GM21515 (cell line): Measurements from ENCODE around the gene KCND3.

Experiments
- ATAC-seq: cut with Tn5 transposase; IDR thresholded peaks from one replicate; pipeline ENCODE4 v1.9.1; 2021; ENCODE audit not compliant: unreplicated experiment

KCND3 gene

DNA sequence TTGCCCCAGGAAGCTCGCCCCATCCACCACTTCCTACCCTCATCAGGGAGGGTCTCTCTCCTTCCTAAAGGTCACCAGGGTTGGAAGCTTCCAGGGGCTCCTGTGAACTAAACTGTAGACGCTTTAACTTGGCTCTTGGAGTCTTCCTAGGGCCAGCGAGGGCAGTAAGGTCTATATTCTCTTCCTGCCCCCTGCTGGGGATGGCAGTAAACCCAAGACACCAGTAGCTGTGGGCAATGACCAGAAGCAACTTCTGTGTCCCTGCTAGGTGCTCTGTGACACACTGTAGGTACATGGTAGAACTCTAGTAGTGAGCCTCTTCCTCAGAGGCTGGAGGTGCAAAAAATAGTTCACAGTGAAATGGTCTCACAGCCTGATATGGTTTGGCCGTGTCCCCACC, 30.0 kb downstream of the KCND3 start:
- ATAC-seq: no peak

DNA sequence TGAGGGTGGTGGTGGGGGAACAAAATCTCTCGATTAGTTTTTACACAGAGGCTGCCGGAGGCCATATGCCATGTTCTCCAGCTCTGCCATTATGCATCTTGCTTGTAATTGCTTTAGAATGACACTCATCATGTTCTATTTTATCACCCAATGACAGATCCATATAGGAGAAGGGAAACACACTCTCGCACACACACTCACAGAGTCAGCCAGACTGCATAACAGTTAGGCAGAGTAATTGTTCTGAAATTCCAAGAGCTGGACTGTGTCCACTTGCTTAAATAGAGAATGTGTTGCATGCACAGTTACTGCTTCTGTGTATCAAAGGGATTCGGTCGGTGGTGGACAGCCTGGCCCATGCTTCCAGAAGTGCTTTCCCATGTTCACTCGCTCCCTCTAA, 30.6 kb downstream of the KCND3 start:
- no peak for ATAC-seq

DNA sequence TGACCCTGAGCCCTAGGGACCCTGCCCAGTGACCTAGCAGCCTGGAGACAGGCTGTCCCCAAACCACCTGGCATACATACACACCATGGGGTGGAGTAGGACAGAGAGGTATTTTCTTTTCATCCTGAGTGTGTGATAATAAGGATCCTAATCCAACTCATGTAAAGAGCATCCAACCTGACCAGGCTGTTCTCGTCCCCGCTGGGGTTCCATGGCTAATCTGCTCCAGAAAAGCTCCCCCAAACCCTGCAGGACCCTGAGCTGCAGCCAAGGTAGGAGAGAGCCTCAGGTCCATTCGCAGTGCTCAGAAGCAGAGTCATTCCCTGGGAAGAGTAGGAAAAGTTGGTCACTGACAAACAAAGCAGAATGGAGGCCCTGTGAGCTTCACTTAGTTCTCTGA, 31.4 kb downstream of the KCND3 start:
- no peak for ATAC-seq

DNA sequence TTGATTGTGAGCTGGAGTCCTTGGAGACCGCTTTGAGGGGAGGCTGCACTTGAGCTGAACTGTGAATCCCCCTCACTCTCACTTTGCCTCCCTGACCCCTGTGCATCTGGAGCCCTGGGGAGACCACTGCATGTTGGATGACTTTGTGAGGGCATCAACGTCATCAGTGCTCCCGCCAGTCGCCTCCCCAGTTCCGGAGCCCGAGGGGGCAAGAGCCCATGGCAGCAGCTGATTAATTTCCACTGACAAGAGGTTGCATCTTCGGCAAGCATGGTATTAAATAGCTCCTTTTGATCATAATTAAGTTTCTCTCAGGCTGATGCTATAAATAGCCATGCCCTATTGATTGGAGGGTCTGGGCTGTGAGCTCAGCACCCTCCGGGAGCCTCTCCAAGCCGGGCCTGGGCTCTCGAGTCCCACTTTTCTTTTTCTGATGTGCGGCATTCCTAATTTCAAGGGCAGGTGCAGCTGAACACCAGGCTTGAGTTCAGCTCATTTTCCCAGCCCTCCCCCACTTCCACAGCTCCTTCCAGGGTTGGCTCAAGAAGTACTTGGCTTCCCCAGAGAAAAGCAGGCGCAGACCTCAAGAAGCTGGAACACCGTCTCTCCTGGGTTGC, 33.2 kb downstream of the KCND3 start:
- no peak for ATAC-seq

DNA sequence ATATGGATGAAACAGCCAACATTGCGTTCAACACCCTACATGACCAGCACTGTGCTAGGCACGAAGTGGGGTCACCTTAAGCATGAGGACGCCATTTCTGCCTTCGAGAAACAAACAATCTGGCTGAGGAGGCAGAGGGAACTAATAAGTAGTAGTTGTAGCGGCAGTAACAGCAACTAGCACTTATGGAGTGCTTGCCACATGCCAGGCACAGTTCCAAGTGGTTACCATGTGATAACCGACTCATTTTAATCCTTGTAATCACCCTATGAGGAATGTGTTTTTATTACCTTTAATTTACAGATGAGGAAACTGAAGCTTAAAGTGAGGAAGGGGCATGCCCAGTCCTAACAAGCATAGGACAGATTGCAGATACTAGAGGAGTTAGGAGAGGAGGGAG, 33.7 kb downstream of the KCND3 start:
- ATAC-seq: no peak

DNA sequence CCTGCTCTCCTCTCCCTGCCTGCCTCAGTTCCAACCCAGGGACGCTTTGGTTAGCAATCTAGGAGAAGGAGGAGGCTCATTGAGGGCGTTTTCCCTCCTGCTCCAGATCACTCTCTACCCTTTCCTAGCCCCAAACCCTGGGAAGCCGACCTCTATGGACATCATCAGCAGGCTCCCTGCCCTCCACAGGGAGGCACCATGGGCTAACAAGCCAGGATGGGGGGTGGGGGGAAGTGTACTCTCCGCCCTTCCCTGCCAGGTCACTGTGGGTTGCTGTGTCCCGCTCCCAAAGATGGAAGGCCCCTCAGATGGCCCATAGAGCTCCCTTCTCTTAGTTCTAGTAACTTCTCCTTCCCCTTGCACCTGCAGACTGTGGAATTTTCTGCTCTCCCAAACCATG, 35.7 kb downstream of the KCND3 start:
- no peak for ATAC-seq

DNA sequence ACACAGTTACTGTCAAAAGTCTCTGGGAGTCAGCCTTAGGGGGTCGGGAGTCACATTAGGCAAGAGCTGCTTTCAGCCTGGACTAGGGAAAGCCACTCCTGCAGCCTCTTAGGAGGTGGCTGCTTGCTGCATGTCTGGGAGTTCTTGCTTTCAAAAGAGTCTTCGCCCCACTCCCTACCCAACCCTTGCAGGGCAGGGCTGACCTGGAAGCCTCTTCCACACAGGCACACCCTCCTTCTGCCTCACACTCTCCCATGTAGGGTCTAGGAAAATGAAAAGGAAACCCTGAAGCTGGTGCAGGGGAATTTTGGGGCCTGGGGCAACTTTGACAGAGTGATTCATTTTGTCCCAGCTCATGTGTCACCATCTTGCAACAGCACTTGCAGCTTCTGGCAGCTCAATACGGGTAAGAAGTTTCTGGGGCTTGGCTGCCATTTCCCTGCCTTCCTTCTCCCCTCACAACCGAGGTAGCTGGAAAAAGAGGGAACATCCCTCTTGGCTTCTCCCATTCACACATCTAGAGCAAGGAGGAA, 37.3 kb downstream of the KCND3 start:
- ATAC-seq: no peak

DNA sequence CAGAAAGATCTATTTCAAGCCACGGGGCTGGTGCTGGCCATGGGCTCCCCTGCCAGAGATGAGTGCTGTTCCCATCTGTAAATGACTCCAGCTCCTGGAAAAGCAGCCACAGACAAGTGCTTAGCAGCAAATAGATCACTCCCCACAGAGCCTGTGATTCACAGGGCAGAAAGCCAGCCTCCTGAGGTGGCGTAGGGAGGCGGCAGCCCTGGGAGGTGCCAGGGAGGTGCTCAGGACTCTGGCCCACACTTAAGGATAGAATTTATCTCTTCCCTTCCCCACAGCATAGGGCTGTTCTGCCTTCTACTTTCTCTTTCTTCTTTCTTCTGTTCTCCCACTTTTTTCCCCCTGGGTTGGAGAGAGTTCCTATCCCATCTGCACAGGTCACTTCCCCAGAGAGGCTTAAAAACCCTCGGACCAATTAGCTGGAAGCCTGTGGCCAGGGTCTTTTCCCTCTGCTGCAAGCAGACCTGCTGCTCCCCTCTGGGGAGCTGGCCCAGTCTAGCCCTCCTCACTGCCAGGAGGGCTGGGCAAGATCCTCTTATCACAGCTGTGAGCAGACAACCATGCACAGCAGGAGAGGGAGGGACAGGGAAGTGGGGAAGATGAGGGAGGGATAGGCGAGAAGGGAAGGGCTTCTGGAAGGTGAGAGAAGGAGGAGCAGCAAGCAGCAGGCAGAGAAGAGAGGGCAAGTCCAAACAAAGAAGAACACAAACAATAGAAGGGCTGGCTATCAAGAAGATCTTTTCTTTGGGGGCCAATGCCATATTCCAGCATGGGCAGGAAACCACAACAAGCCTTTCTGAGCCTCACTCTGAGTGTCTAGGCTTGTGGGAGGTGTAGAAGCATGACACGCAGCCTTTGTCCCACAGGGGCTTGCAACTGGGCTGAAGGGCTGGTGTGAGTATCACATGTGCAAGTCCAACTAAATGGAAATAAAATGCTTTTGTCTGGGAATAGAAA, 41.0 kb downstream of the KCND3 start:
- no peak for ATAC-seq

DNA sequence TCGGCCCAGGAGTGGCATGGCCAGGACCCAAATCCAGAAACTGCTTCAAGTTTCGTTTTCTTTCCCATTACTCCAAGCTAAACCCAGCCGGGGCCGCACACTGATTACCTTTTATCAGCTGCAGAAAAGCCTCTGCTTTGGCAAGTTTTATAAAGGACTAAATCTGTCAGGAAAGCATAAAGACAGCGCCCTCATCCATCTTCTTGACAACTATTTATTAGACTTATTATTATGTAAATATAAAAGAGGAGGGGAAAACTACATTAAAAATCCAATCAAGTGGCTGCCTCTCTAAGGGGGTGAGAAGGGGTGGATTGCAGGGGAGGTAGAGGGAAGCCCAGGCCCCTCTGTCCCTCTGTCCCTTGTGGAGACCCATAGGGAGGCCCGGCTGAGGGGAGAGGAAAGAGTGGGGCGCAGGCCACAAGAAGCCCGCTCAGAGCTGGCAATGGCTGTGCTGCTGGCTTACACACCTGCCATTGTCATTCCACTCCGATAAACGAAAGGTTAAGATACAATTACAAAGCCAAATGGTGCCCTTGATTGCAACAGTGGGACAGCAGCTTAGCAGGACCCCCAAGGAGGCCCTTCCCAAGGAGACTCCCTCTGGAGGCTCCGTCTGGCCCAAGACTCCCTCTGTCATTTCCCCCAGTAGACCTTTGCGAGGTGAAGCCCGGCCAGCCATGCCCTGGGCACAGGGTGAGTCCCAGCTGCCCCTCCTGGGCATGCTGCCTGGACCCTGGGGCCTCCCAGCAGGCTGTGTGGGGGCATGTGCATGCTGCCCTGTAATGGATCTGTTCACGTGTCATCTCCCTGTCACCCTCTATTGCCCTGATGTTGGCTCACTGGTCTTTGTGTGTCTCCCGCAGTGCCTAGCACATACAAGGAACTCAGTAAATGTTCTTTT, 45.4 kb downstream of the KCND3 start:
- ATAC-seq: no peak

DNA sequence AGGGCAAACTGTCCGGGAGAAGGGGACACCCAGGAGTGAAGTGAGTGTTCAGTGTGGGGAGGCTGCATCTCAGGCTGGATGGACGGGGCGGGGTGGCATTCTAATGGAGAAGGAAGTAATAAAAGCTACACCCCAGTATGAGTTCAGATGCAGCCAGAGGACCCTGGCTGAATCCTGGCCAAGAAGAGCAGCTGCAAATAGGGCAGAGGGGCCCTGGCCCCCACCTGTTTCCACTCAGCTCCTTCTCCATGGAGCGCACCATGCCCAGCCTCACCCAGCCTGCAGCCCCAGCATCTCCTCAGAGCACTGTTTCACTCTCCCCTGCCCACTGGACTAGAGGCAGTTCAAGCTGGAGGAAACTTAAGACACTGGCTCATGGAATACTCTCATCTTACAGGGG, 46.4 kb downstream of the KCND3 start:
- ATAC-seq: no peak

DNA sequence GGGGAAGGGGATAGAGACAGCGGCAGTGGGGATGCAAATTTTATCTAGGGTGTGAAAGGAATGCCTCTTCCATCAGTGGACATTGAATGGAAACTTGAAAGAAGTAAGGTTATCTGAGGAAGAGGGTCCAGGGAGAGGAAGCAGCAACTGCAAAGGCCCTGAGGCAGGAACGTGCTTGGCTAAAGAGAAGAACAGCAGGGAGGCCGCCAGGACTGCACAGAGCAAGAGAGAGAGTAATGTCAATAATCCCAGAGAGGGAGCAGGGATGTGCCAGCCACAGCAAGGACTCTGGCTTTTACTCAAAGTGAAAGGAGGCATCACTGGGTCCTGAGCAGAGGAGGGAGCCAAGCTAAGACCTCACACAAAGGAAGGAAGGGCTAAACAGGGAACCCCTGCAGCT, 50.9 kb downstream of the KCND3 start:
- no peak for ATAC-seq

DNA sequence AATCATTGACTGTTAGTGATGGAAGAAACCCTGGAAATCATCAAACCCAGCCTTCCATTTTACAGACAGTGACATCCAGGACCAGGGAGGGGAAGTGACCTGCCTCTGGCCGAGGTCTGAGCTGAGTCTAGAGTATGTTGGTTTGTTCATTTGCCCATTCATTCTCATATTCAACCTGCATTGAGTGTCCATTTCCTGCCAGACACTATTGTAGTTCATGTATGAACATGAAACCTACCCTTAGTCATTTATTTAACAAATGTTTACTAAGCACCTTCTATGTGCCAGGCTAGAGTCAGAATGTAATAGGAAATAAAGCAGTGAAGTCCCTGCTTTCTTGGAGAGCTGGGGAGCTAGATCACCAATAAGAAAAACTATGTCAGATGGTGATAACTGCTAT, 51.3 kb downstream of the KCND3 start:
- ATAC-seq: no peak

DNA sequence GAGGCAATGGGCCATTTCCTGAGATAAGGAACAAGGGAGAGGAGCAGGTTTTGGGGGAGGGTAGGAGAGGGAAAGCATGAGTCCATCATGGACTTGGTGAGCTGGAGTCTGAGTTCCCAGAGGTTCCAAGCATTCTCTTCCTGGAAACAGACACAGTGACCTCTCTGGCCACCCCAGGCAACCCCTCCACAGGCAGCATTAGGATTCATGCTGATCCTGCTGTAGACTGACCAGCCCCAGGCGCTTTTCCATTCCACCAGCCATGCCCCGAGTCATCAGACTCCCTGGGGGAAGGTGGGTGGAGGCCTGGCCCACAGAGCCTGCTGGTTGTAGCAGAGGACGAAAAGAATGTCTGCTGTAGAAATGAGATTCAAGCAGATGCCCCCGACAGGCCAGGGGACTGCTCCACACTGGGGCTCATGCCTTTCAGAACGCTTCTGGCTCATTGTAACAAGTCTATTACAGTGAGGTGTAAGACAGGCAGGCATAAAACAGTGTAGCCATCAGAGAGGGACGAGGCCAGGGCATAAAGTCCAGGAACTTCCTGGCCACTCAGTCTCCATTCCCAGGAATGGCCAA, 52.2 kb downstream of the KCND3 start:
- ATAC-seq: no peak

DNA sequence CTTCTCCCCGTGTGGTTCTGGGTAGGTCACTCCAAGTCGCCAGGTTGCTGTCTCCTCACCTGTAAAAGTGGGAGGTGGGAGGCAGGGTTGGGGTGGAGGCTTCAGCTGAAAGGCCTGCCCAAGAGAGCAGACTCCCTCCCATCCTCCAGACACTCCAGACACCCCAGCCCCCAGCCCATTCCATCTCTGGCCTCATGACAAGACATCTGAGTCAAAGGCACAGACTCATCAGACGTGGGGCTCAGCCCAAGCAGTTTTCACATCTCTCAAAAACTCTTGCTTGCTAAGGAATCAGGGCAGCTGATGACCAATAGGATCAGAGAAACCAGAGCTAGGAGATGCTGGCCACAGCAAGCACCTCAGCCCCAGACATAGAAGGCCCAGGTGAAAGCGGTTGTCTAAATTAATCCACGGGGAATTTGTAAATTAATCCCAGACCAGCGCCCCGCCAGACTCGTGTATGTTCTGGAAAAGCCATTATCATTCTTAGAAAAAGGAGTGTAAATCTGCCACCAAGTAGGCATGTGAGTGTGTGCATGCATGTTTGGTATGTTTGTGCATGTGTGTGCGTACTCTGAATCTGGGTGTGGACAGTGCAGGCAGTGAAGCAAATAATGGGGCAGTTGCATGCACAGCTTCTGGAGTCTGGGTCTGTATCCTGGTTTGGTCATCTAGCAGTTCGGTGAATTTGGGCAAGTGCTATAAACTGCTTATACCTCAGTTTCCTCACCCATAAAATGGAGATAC, 55.2 kb downstream of the KCND3 start:
- no peak for ATAC-seq

DNA sequence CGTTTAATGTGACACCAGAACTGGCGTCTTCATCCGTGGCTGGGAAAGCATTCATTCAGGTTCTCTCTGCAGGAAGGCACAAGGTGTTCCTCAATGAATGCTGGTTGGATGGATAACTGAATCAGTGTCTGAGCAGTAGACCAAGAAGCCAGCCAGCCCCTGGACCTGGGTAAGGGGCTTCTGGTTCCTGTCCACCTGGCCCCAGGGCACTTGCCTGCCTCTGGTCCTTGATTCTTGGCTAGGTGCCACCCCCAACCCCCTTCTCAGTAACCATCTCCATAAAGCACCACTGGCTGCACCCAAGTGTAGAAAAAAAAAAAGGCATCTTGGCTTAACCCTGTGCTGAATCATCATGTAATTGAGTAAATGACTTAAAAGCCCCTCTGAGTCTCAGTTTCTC, 59.1 kb downstream of the KCND3 start:
- ATAC-seq: no peak

DNA sequence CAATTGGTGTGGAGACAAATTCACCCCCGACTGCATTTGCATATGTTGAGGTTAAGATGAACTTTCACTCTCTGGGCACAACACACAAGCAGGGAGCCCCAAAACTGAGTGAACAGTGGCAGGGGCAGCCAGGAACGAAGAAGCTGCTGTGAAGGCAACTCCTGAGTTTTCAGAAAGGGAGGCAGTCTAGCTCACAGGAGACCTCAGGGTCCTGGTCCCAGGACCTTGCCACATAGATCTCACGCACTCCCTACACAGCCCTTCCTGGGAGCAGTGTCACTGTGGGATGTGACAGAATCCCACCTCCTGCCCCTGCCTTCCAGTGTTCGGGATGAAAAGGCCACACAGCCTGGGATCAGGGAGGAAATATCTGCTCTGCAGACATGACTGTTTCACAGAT, 60.9 kb downstream of the KCND3 start:
- ATAC-seq: no peak

DNA sequence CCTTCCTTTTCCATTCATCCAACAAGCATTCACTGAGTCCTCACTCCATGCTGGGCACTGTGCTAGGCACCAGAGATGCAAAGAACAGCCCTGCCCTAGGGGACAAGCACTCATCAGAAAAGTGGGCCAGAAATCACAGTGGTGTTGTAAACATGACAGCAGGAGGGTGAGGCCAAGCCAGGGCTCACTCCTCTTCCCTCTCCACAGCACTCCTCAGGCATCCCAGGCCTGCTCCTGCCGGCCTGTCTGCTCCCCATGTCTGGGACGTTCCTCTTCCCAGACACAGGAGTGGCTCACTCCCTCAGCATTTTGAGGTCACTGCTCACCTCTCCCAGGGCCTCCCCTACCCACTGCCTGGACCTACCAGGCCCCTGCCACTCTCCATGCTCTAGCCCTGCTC, 61.8 kb downstream of the KCND3 start:
- ATAC-seq: no peak

DNA sequence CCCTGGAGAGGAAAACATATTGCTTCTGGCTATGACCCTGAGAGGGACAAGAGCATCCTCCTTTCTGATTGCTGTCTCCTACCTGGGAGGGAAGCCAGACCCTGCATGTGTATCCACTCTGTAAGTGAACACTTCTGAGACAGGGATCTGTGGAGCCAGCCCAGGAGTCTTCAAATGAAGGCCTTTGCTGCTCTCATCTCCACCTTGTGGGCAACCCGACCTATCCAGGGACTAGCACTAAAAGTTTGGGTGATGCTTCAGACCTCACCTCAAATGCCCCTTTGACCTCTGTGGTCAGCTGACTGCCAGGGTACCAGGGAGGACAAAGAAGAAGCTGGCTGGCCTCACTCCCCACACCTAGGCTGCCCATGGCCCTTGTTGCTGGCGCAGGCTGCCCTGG, 64.7 kb downstream of the KCND3 start:
- no peak for ATAC-seq

DNA sequence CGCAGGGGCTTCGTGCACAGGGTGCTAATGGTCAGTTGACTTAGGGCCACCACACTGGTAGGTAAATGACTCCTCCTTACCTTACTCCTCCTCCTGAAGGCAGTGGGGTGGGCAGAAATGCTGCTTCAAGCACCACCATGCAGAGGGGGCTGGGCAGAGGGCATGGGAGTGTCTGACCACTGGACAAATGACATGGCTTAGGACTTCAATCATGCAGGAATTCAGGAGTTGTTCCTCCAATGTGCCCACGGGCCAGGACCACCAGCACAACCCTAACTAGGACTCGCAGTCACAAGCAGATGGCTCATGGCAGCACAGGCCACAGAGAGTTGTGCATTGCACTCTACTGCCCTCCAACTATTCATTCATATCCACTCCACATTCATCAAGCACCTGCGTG, 65.7 kb downstream of the KCND3 start:
- ATAC-seq: no peak

DNA sequence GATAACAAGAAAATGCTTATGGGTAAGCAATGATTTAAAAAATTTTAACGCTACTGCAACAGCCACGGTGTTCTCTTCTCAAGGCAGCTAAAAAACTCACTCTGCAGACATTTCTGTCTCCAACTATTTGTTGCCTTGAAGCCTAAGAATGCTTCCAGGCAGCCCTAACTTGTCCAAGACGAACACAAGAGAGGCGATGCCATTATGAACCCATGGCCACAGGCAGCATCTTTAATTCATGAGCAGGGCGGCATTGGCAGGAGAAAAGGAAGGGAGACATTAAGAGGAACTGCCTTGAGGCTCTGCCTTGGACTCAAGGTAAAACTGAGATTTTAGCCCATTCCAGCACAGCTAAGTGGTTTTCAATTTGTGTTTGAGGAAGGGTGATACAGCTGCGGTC, 67.5 kb downstream of the KCND3 start:
- ATAC-seq: no peak
